SK-N-SH (cell line): ENCODE results near the gene SLC34A3. TPM values are rescaled to one million over a fixed set of nuclear protein-coding genes. Genes with fewer than 3 reads are reported as not detected.

Experiments used
- CTCF ChIA-PET: fragments of 300-600, 350-600 bp; formaldehyde crosslinking; extraction: SDS; loops from one replicate; lab custom pipeline; 2021; lab: Yijun Ruan, JAX
- POLR2A ChIA-PET: fragments of 350-600 bp; sonication (Branson Sonifier 250); formaldehyde crosslinking; extraction: SDS; loops from one replicate; lab custom pipeline; 2020; ENCODE audit warnings: antibody characterized with exemption, inconsistent platforms; lab: Yijun Ruan, JAX
- DNase-seq: peaks from one replicate; pipeline ENCODE4 v3.0.0; 2012
- H2AFZ ChIP-seq: fragments of 200-600 bp; sonication (generic); 2 replicates; pipeline ENCODE4 v1.8.1; 2016; ENCODE audit warnings: antibody characterized with exemption, mild to moderate bottlenecking, low read depth
- H3F3A ChIP-seq: fragments of 200-600 bp; sonication (generic); replicated peaks from 2 replicates; pipeline ENCODE3; 2016; ENCODE audit warnings: antibody characterized with exemption, mild to moderate bottlenecking; ENCODE audit not compliant: insufficient read depth
- H3K27ac ChIP-seq, 2 experiments: fragments of 200-500 bp in 1 of 2; fragments of 200-600 bp in 1 of 2; sonication (Bioruptor generic) in 1 of 2; sonication (generic), shearing (Covaris generic) in 1 of 2; 2 replicates each; pipeline versions ENCODE4 v1.5.1 to v1.6.1; 2014 to 2016; ENCODE audit warnings: low read depth in 2 of 2, inconsistent platforms in 1 of 2, low read length in 1 of 2, mild to moderate bottlenecking in 1 of 2, mixed read lengths in 1 of 2
- H3K27me3 ChIP-seq: fragments of 200-600 bp; sonication (generic), shearing (Covaris generic); 2 replicates; pipeline ENCODE4 v1.6.1; 2016; ENCODE audit warnings: mixed run types; ENCODE audit not compliant: insufficient read depth
- H3K36me3 ChIP-seq, 2 experiments: fragments of 200-500 bp in 1 of 2; fragments of 200-600 bp in 1 of 2; sonication (Bioruptor generic) in 1 of 2; sonication (generic) in 1 of 2; replicated peaks in 1 of 2; 2 replicates each; pipeline versions ENCODE3 to v1.5.1; 2014 to 2016; ENCODE audit warnings: low read length in 1 of 2, mild to moderate bottlenecking in 1 of 2; ENCODE audit not compliant: insufficient read depth in 2 of 2, control insufficient read depth in 1 of 2
- H3K4me1 ChIP-seq, 2 experiments: fragments of 200-500 bp in 1 of 2; fragments of 200-600 bp in 1 of 2; sonication (Bioruptor generic) in 1 of 2; sonication (generic), shearing (Covaris generic) in 1 of 2; 2 replicates each; pipeline versions ENCODE4 v1.5.1 to v1.6.1; 2014 to 2016; ENCODE audit warnings: low read depth in 1 of 2, low read length in 1 of 2, mixed run types in 1 of 2; ENCODE audit not compliant: insufficient read depth in 2 of 2, control insufficient read depth in 1 of 2
- H3K4me2 ChIP-seq: fragments of 200-600 bp; sonication (generic), shearing (Covaris generic); 2 replicates; pipeline ENCODE4 v1.6.1; 2017; ENCODE audit warnings: mixed run types
- H3K4me3 ChIP-seq, 2 experiments: fragments of 200-500 bp in 1 of 2; fragments of 200-600 bp in 1 of 2; sonication (Bioruptor generic) in 1 of 2; sonication (generic), shearing (Covaris generic) in 1 of 2; 2 replicates each; pipeline versions ENCODE4 v1.5.1 to v1.8.1; 2014 to 2016; ENCODE audit warnings: low read depth in 2 of 2, inconsistent platforms in 1 of 2, low read length in 1 of 2, mild to moderate bottlenecking in 1 of 2, mixed read lengths in 1 of 2, moderate library complexity in 1 of 2
- H3K79me2 ChIP-seq: fragments of 200-600 bp; sonication (generic); 2 replicates; pipeline ENCODE4 v1.8.1; 2017; ENCODE audit warnings: mild to moderate bottlenecking; ENCODE audit not compliant: insufficient read depth
- H3K9ac ChIP-seq: fragments of 200-600 bp; sonication (generic); 2 replicates; pipeline ENCODE4 v1.6.1; 2017; ENCODE audit warnings: mixed run types
- H3K9me2 ChIP-seq: fragments of 200-600 bp; sonication (generic); 2 replicates; pipeline ENCODE4 v1.6.1; 2017; ENCODE audit warnings: mixed run types
- H3K9me3 ChIP-seq: fragments of 200-600 bp; sonication (generic); 2 replicates; pipeline ENCODE4 v1.6.1; 2017; ENCODE audit warnings: mixed run types, mild to moderate bottlenecking, moderate library complexity
- H4K20me1 ChIP-seq: fragments of 200-600 bp; sonication (generic); 2 replicates; pipeline ENCODE4 v1.6.1; 2017; ENCODE audit warnings: mild to moderate bottlenecking, mixed run types; ENCODE audit not compliant: insufficient read depth
- CHD2 ChIP-seq: fragments of 150-350 bp; IDR thresholded peaks from 2 replicates; pipeline ENCODE4 v1.6.1; 2018; ENCODE audit warnings: low read length; ENCODE audit not compliant: partially characterized antibody
- ELF1 ChIP-seq: IDR thresholded peaks from 2 replicates; pipeline ENCODE4 v1.4.0; 2012
- EZH2phosphoT487 ChIP-seq: fragments of 200-600 bp; sonication (generic); IDR thresholded peaks from 2 replicates; pipeline ENCODE4 v1.6.1; 2017; ENCODE audit warnings: low read depth, mixed run types, mild to moderate bottlenecking, antibody characterized with exemption, moderate library complexity, borderline replicate concordance
- GATA2 ChIP-seq: sonication (generic); formaldehyde crosslinking; IDR thresholded peaks from 2 replicates; pipeline ENCODE4 v1.5.0; 2020; ENCODE audit warnings: mild to moderate bottlenecking, missing genetic modification reagents
- JUND ChIP-seq: IDR thresholded peaks from 2 replicates; pipeline ENCODE4 v1.4.0; 2012
- MEF2A ChIP-seq: IDR thresholded peaks from 2 replicates; pipeline ENCODE4 v1.4.0; 2012; ENCODE audit warnings: low read depth, borderline replicate concordance
- MXI1 ChIP-seq: IDR thresholded peaks from 2 replicates; pipeline ENCODE4 v1.6.1; 2012; ENCODE audit warnings: mild to moderate bottlenecking, low read depth, low read length, improper control_type of control experiment
- NFIC ChIP-seq: IDR thresholded peaks from 2 replicates; pipeline ENCODE4 v1.4.0; 2012; ENCODE audit warnings: borderline replicate concordance
- NRF1 ChIP-seq: IDR thresholded peaks from 2 replicates; pipeline ENCODE4 v1.6.1; 2012; ENCODE audit warnings: low read depth, mild to moderate bottlenecking, low read length
- POLR2AphosphoS5 ChIP-seq: IDR thresholded peaks from 2 replicates; pipeline ENCODE4 v1.6.1; 2012; ENCODE audit warnings: low read depth, low read length
- RFX5 ChIP-seq: IDR thresholded peaks from 2 replicates; pipeline ENCODE4 v1.6.1; 2012; ENCODE audit warnings: mild to moderate bottlenecking, improper control_type of control experiment, low read length
- SIN3A ChIP-seq: IDR thresholded peaks from 2 replicates; pipeline ENCODE4 v1.6.1; 2012; ENCODE audit warnings: low read depth, mild to moderate bottlenecking, low read length, moderate library complexity, borderline replicate concordance
- SMC3 ChIP-seq: IDR thresholded peaks from 2 replicates; pipeline ENCODE4 v1.6.1; 2012; ENCODE audit warnings: low read depth, low read length, improper control_type of control experiment
- TCF12 ChIP-seq: IDR thresholded peaks from 2 replicates; pipeline ENCODE4 v1.4.0; 2012
- USF1 ChIP-seq: IDR thresholded peaks from 2 replicates; pipeline ENCODE4 v1.4.0; 2012; ENCODE audit warnings: low read depth, borderline replicate concordance
- ZBTB33 ChIP-seq: IDR thresholded peaks from 2 replicates; pipeline ENCODE4 v1.4.0; 2012; ENCODE audit warnings: low read depth, borderline replicate concordance
- WGBS: methylation state at CpG from one replicate; pipeline ENCODE4 v1.1.6; 2017; ENCODE audit warnings: low lambda C conversion rate; 5-methylcytosine and 5-hydroxymethylcytosine counted together
- polyA plus RNA-seq, 3 experiments: library from polyadenylated mRNA; depleted of rRNA; stranded (reverse); fragments of >200 nt; gene quantifications; 2 replicates each; pipeline ENCODE4 v1.2.3, GENCODE V29; 2012
- TF ChIP-seq, protein P1 (sequence below): fragments of 200-600 bp; sonication (generic); IDR thresholded peaks from 2 replicates; pipeline ENCODE4 v1.6.1; 2017; ENCODE audit warnings: antibody characterized with exemption, mild to moderate bottlenecking, moderate library complexity
- TF ChIP-seq, protein P2 (sequence below): IDR thresholded peaks from 2 replicates; pipeline ENCODE4 v1.4.0; 2012; ENCODE audit warnings: low read depth
- TF ChIP-seq, protein P3 (sequence below): IDR thresholded peaks from 2 replicates; pipeline ENCODE4 v1.6.1; 2012; ENCODE audit warnings: mild to moderate bottlenecking, low read depth, low read length, moderate library complexity

SLC34A3 gene
- polyA plus RNA-seq, 1 of the 3 experiments (the other 2 are of a cell fraction): not detected

GRCh38 chr9:137262909-137263285 lies 32.2 kb downstream of the SLC34A3 start:
- Histone ChIP-seq H2AFZ (no peak overlapping the region), H3K9me3 (no peaks in the 10 kb centered on the region), H3K27me3 (no peaks in the 10 kb centered on the region), H3K36me3 (peaks cover 19 to 32% of the 10 kb centered on the region in 2 experiments), H3K27ac (no peak overlapping the region), H4K20me1 (no peaks in the 10 kb centered on the region), H3K4me2 (no peak overlapping the region), H3K79me2 (peaks cover 22% of the 10 kb centered on the region), H3K9ac (no peak overlapping the region), H3K9me2 (no peaks in the 10 kb centered on the region), H3K4me3 (no peak overlapping the region), H3F3A (peaks cover 3% of the 10 kb centered on the region), H3K4me1 (no peaks in the 10 kb centered on the region)
- no peak for TF ChIP-seq ZBTB33
- no peak for TF ChIP-seq GATA2 (CRISPR knock-in tag)
- TF ChIP-seq SIN3A: no peak
- no peak for TF ChIP-seq RFX5
- TF ChIP-seq TCF12: no peak
- TF ChIP-seq, protein P1, sequence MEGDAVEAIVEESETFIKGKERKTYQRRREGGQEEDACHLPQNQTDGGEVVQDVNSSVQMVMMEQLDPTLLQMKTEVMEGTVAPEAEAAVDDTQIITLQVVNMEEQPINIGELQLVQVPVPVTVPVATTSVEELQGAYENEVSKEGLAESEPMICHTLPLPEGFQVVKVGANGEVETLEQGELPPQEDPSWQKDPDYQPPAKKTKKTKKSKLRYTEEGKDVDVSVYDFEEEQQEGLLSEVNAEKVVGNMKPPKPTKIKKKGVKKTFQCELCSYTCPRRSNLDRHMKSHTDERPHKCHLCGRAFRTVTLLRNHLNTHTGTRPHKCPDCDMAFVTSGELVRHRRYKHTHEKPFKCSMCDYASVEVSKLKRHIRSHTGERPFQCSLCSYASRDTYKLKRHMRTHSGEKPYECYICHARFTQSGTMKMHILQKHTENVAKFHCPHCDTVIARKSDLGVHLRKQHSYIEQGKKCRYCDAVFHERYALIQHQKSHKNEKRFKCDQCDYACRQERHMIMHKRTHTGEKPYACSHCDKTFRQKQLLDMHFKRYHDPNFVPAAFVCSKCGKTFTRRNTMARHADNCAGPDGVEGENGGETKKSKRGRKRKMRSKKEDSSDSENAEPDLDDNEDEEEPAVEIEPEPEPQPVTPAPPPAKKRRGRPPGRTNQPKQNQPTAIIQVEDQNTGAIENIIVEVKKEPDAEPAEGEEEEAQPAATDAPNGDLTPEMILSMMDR: no peak
- TF ChIP-seq, protein P2, sequence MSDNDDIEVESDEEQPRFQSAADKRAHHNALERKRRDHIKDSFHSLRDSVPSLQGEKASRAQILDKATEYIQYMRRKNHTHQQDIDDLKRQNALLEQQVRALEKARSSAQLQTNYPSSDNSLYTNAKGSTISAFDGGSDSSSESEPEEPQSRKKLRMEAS: no peak
- TF ChIP-seq MXI1: no peak
- no peak for TF ChIP-seq NFIC
- no peak for TF ChIP-seq POLR2AphosphoS5
- TF ChIP-seq EZH2phosphoT487: no peak
- no peak for TF ChIP-seq CHD2
- CTCF ChIA-PET: interaction anchor here (0.8 to 3.1 kb wide), 3 partner anchors 11 to 25 kb away, joined by 3 to 26 read pairs (median 18); partner anchors contain the start of gene TUBB4B
- POLR2A ChIA-PET: interaction anchor here (1.6 kb wide), 1 partner anchor 10 kb away, joined by 8 read pairs; no protein-coding TSS in a partner anchor
- WGBS: 93% methylated on average over 24 of the region's 24 CpGs
- DNase-seq: no peak

DNA sequence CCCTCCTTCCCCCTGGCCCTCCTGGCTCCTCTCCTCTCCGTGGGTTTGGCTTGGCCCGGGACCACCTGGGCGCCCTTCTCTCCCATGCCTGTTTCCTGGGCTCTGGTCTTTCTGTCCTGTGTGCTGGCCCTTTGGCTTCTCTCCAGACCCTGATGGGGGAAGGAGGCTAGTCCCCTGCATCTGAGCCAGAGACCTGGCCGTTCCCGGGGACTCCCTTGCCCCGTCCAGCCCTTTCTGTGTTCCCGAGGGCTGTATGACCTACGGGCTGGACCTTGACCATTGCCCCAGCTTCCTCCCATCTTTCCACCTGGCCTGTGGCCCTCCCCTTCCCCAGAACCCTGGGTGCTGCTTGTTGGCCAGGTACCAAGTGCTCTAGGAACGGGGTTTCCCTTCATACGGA lies 32.8 kb downstream of the SLC34A3 start:
- Histone ChIP-seq H2AFZ (no peak overlapping the region), H3K9ac (no peak overlapping the region), H3K4me2 (no peak overlapping the region), H3K9me2 (no peaks in the 10 kb centered on the region), H3K27me3 (no peaks in the 10 kb centered on the region), H3K36me3 (peaks cover 19 to 33% of the 10 kb centered on the region in 2 experiments), H3K27ac (no peak overlapping the region), H3K4me3 (no peak overlapping the region), H3F3A (peaks cover 3% of the 10 kb centered on the region), H3K4me1 (no peaks in the 10 kb centered on the region), H3K79me2 (peaks cover 15% of the 10 kb centered on the region), H3K9me3 (no peaks in the 10 kb centered on the region), H4K20me1 (no peaks in the 10 kb centered on the region)
- no peak for TF ChIP-seq RFX5
- TF ChIP-seq ELF1: no peak
- no peak for TF ChIP-seq SMC3
- TF ChIP-seq NRF1: no peak
- TF ChIP-seq TCF12: no peak
- TF ChIP-seq, protein P3, sequence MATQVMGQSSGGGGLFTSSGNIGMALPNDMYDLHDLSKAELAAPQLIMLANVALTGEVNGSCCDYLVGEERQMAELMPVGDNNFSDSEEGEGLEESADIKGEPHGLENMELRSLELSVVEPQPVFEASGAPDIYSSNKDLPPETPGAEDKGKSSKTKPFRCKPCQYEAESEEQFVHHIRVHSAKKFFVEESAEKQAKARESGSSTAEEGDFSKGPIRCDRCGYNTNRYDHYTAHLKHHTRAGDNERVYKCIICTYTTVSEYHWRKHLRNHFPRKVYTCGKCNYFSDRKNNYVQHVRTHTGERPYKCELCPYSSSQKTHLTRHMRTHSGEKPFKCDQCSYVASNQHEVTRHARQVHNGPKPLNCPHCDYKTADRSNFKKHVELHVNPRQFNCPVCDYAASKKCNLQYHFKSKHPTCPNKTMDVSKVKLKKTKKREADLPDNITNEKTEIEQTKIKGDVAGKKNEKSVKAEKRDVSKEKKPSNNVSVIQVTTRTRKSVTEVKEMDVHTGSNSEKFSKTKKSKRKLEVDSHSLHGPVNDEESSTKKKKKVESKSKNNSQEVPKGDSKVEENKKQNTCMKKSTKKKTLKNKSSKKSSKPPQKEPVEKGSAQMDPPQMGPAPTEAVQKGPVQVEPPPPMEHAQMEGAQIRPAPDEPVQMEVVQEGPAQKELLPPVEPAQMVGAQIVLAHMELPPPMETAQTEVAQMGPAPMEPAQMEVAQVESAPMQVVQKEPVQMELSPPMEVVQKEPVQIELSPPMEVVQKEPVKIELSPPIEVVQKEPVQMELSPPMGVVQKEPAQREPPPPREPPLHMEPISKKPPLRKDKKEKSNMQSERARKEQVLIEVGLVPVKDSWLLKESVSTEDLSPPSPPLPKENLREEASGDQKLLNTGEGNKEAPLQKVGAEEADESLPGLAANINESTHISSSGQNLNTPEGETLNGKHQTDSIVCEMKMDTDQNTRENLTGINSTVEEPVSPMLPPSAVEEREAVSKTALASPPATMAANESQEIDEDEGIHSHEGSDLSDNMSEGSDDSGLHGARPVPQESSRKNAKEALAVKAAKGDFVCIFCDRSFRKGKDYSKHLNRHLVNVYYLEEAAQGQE: no peak
- no peak for TF ChIP-seq USF1
- TF ChIP-seq POLR2AphosphoS5: no peak
- no peak for TF ChIP-seq JUND
- TF ChIP-seq MEF2A: no peak
- ChIA-PET CTCF (interaction anchor here (0.8 to 3.1 kb wide), 2 partner anchors 10 to 23 kb away, joined by 3 to 18 read pairs; partner anchors contain the start of gene TUBB4B), POLR2A (no interaction called here)
- WGBS: 90% methylated on average over 8 of the region's 10 CpGs
- no peak for DNase-seq
